Erythroblast (primary cell): ENCODE data around the gene C11orf21.

Experiments used
- GATA1 ChIP-seq: IDR thresholded peaks from 2 replicates; pipeline ENCODE4 v1.6.1; 2011; ENCODE audit warnings: low read depth, mild to moderate bottlenecking, control low read depth, low read length, moderate library complexity
- POLR2A ChIP-seq: IDR thresholded peaks from 2 replicates; pipeline ENCODE4 v1.6.1; 2011; ENCODE audit warnings: mild to moderate bottlenecking, low read length

DNA sequence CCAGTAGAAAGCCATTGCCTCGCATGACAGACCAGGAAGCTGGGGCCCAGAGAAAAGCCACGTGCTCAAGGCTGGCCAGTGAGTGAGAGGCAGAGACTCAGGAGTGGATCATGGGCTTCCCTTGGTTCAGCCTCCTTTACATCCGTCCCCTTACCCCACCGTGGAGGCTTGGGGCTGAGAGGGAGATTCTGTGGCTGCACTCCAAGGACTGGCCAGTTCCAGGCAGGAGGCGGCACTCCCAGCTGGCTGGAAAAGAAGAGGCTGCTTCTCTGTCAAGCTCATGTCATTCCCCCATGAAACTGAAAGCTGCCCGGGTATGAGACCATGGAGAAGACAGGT, 24.7 kb downstream of the C11orf21 start:
- no peak for TF ChIP-seq POLR2A
- no peak for TF ChIP-seq GATA1
